Spinal cord (tissue), 10 donors: Measurements from ENCODE around the gene RASA3. TPM values are rescaled to one million over a fixed set of nuclear protein-coding genes. Genes with fewer than 3 reads are reported as not detected.

ENCODE experiments used
- DNase-seq, 6 donors: peaks; one replicate each; pipeline versions ENCODE4 v3.0.0 to v3.0.0-alpha.2; 2013 to 2015; ENCODE audit warnings: low spot score in 6 of 6, low read depth in 4 of 6
- H3K27ac ChIP-seq: one replicate; pipeline ENCODE4 v1.5.1; 2013; ENCODE audit warnings: low read depth, low read length, control low read depth
- H3K27me3 ChIP-seq: one replicate; pipeline ENCODE4 v1.6.1; 2013; ENCODE audit warnings: low read length; ENCODE audit not compliant: control insufficient read depth, insufficient read depth
- H3K36me3 ChIP-seq: one replicate; pipeline ENCODE4 v1.6.1; 2013; ENCODE audit warnings: low read length; ENCODE audit not compliant: control insufficient read depth, insufficient read depth
- H3K4me1 ChIP-seq: one replicate; pipeline ENCODE4 v1.6.1; 2013; ENCODE audit warnings: low read length; ENCODE audit not compliant: control insufficient read depth, insufficient read depth
- H3K4me3 ChIP-seq: one replicate; pipeline ENCODE4 v1.5.1; 2013; ENCODE audit warnings: low read depth, low read length, control low read depth
- H3K9me3 ChIP-seq: one replicate; pipeline ENCODE4 v1.6.1; 2013; ENCODE audit warnings: low read length; ENCODE audit not compliant: control insufficient read depth, insufficient read depth
- WGBS: methylation state at CpG from one replicate; pipeline ENCODE4 v1.1.5; 2013; ENCODE audit warnings: missing lambda C conversion rate; ENCODE audit not compliant: insufficient coverage; 5-methylcytosine and 5-hydroxymethylcytosine counted together
- polyA plus RNA-seq, 2 donors: library from polyadenylated mRNA; unstranded; fragments of 120-200 nt; gene quantifications; one replicate each; pipeline ENCODE4 v1.2.1, GENCODE V29; 2013; ENCODE audit not compliant: insufficient read length in 2 of 2
- total RNA-seq, 2 donors: library from RNA; depleted of rRNA in 1 of 2; stranded (reverse); fragments of 120-200 nt in 1 of 2; fragments of >200 nt in 1 of 2; gene quantifications; one replicate each; pipeline versions ENCODE4 v1.2.3 to v1.2.4, GENCODE V29; 2013 to 2014
- donor health status: healthy.

The RASA3 gene
- total and polyA plus RNA-seq, 4 donors: 15.2 to 31.6 (median 23.2) TPM

GRCh38 chr13:114000151-114001040, 132.0 kb downstream of the RASA3 start:
- Histone ChIP-seq H3K27ac (no peak overlapping the region), H3K27me3 (no peaks in the 10 kb centered on the region), H3K9me3 (no peaks in the 10 kb centered on the region), H3K4me1 (peaks cover 9% of the 10 kb centered on the region), H3K4me3 (no peak overlapping the region), H3K36me3 (peaks cover 81% of the 10 kb centered on the region)
- no peak for DNase-seq
- 97% methylated on average over 21 of the region's 26 CpGs for WGBS

GRCh38 chr13:113999618-113999910, 132.9 kb downstream of the RASA3 start:
- Histone ChIP-seq H3K27me3 (no peaks in the 10 kb centered on the region), H3K27ac (no peak overlapping the region), H3K4me3 (no peak overlapping the region), H3K4me1 (peaks cover 13% of the 10 kb centered on the region), H3K36me3 (peaks cover 82% of the 10 kb centered on the region), H3K9me3 (no peaks in the 10 kb centered on the region)
- no CpG with 5 or more reads among the region's 10 CpGs for WGBS
- DNase-seq: no peak

DNA sequence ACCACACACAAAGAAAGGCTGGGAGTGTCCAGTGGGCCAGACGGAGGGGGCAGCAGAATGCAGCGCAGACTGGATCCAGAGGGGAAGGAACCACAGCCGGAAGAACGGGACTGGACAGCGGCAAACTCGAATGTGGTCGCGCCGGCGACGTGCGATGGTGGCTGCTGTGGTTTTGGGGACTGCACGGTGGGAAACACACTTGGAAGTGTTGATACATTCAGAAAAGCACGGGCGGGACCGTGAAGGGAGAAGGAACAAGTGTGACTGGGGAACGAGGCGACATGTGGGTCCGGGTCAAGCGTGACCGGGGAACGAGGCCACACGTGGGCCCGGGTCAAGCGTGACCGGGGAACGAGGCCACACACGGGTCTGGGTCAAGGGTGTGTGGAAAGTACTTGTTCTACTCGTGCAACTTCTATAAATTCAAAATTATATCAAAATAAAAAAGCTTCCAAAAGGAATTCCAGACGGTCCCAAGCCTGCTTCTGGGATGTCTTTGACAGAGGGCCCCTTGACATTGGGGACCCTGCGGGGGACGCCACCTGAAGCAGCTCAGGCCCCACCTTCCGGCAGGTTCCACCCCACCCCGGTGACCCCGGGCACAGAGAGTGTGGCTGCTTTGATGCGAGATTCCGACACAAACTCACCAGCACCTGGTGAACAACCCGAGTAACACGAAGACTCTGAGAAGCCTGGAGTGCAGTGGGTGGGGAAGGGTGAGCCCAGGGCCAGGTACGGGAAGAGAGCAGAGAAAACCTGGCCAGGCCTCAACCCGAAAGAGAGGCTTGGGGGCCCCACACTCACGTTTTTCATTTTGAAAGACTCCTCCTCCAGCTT, 133.4 kb downstream of the RASA3 start:
- Histone ChIP-seq H3K36me3 (peaks cover 85% of the 10 kb centered on the region), H3K27me3 (no peaks in the 10 kb centered on the region), H3K4me1 (peaks cover 13% of the 10 kb centered on the region), H3K4me3 (no peak overlapping the region), H3K9me3 (no peaks in the 10 kb centered on the region), H3K27ac (no peak overlapping the region)
- WGBS: 93% methylated on average over 26 of the region's 42 CpGs
- DNase-seq: no peak

DNA sequence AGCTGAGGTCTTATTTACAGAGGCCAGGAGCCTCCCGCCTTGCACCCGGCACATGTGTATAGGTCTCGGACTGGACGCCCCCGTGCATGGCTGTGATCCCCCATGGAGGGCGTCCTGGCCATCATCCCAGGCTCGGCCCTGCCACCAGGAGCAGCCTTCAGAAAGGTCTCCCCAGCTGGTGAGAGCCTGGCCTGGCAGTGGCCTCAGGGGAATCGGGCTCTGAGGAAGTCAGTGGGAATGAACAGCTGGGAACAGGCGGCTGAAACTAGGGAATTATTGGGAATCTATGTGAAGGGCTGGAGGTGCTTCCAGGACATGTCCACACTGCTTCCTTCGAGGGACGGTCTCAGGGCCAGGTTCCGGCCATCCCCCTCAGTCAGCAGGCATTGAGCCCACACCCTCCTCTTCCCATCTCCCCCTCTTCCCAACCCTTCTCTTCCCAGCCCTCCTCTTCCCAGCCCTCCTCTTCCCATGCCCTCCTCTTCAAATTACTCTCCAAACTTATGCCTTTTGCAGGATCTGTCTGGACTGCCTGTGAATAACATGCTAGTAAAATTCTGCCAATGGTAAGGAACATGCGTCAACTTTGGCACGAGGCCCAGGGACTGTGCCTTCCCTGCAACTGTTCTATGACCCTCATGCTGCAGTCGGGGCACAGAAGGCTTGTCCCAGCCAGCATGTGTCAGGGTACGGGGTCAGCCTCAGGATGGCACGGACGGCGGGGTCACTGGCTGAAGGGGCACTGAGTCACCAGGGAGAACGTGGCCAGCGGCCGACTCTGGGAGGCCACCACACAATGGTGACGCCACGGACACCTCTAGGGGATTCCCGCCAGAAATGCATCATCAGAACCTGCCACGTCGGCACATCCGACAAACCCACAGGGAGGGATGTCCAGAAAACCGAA, 134.3 kb downstream of the RASA3 start:
- peak in 2 of 6 donors; percentile 29 to 66 for DNase-seq
- no peak overlapping the region for H3K27ac ChIP-seq
- no peak overlapping the region for H3K4me3 ChIP-seq
- H3K9me3 ChIP-seq: no peaks in the 10 kb centered on the region
- H3K27me3 ChIP-seq: no peaks in the 10 kb centered on the region
- H3K4me1 ChIP-seq: peaks cover 13% of the 10 kb centered on the region
- 86% methylated on average over 27 of the region's 29 CpGs for WGBS
- H3K36me3 ChIP-seq: peaks cover 85% of the 10 kb centered on the region

- H3K4me1 ChIP-seq: peaks cover 13% of the 10 kb centered on the region
- H3K36me3 ChIP-seq: peaks cover 82% of the 10 kb centered on the region
- no peaks in the 10 kb centered on the region for H3K9me3 ChIP-seq
- no peaks in the 10 kb centered on the region for H3K27me3 ChIP-seq
- 84% methylated on average over 12 of the region's 13 CpGs for WGBS
- DNase-seq: no peak
- H3K4me3 ChIP-seq: no peak overlapping the region
- no peak overlapping the region for H3K27ac ChIP-seq
Measured at GRCh38 chr13:113996912-113997745, 135.3 kb downstream of the RASA3 start.

DNA sequence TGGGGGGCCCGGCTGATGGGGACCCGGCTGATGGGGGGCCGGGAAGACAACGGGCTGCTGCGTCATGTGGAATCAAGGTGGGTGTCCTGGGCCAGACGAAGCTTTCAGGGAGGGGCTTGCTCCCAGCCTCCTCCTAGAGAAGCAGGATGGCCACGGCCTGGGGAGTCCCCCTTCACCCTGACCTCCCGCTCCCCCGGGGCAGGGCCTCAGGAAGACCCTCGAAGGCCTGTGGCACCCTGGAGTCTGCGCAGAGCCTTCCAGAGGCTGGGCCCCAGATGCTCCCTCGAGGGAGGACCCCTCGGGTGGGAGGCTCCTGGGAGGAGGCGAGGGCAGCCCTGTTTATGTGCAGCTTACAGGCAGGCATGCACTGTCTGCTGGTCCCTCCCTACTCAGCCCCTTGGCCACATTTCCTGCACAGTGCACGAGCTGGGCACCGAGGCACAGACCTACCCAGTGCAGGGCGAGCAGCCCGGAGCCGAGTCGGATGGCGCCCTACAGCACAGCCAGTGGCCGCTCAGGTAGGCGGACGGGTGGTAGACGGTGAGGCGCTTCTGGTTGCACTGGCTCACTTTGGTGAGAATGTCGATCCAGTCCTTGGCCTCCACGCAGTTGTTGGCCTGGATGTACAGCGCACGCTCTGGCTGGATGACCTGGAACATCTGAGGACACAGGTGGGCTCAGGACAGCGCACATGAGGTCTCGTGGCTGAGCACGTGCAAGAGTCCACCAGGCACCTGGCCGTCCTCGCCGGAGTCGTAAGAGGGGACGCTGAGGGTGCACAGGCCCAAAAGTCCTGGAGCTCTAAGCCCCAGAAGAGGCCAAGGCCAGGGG, 136.1 kb downstream of the RASA3 start:
- H3K9me3 ChIP-seq: no peaks in the 10 kb centered on the region
- no peak for DNase-seq
- peaks cover 13% of the 10 kb centered on the region for H3K4me1 ChIP-seq
- no peak overlapping the region for H3K4me3 ChIP-seq
- peaks cover 78% of the 10 kb centered on the region for H3K36me3 ChIP-seq
- 94% methylated on average over 38 of the region's 38 CpGs for WGBS
- H3K27ac ChIP-seq: no peak overlapping the region
- H3K27me3 ChIP-seq: no peaks in the 10 kb centered on the region

- H3K27ac ChIP-seq: no peak overlapping the region
- no peak overlapping the region for H3K4me3 ChIP-seq
- H3K27me3 ChIP-seq: no peaks in the 10 kb centered on the region
- peaks cover 78% of the 10 kb centered on the region for H3K36me3 ChIP-seq
- 72% methylated on average over 23 of the region's 23 CpGs for WGBS
- H3K4me1 ChIP-seq: peaks cover 24% of the 10 kb centered on the region
- H3K9me3 ChIP-seq: no peaks in the 10 kb centered on the region
- DNase-seq: peak in 1 of 6 donors; percentile 27
Measured at GRCh38 chr13:113995051-113995601, 137.3 kb downstream of the RASA3 start.
